Tibial nerve (tissue), 3 donors: ENCODE data around the gene SPTBN1.

ENCODE experiments used
- CTCF ChIP-seq, 5 experiments: fragments of 200-600 bp in 3 of 5; fragments of 450-650 bp in 2 of 5; sonication (generic) in 3 of 5; IDR thresholded peaks; one replicate each; pipeline ENCODE4 v1.5.1; 2016 to 2019; ENCODE audit warnings: antibody characterized with exemption in 5 of 5, mild to moderate bottlenecking in 3 of 5, moderate library complexity in 2 of 5
- POLR2A ChIP-seq, 2 donors: fragments of 450-650 bp; IDR thresholded peaks; one replicate each; pipeline ENCODE4 v1.6.1; 2017; ENCODE audit warnings: antibody characterized with exemption in 2 of 2, mild to moderate bottlenecking in 2 of 2, moderate library complexity in 2 of 2

- TF ChIP-seq CTCF (IDR thresholded peaks at IDR 0.05) (no peak), POLR2A (IDR thresholded peaks at IDR 0.05) (no peak)
Observed at GRCh38 chr2:54634564-54635511, 178.7 kb downstream of the SPTBN1 start.
